ENCODE data around the gene MAP6D1.

The MAP6D1 gene

GRCh38 chr3:183825456-183826161 lies at the start of gene MAP6D1:
Gene MAP6D1, minus strand, starts transcription at chr3:183825577. Its CDS starts 30 bp downstream, at chr3:183825547.
- peak in 1 of 2 experiments; percentile 32 for DNase-seq

- DNase-seq: no peak
Measured at GRCh38 chr3:183873914-183874313, 48.5 kb upstream of the MAP6D1 start.

- DNase-seq: no peak
Measured at GRCh38 chr3:183871541-183871940, 46.2 kb upstream of the MAP6D1 start.

GRCh38 chr3:183870563-183870962 lies 45.2 kb upstream of the MAP6D1 start:
- DNase-seq: no peak

GRCh38 chr3:183868796-183869195 lies 43.4 kb upstream of the MAP6D1 start:
- no peak for DNase-seq

GRCh38 chr3:183862610-183863009 lies 37.2 kb upstream of the MAP6D1 start:
- DNase-seq: no peak

- DNase-seq: no peak
Measured at GRCh38 chr3:183857863-183858262, 32.5 kb upstream of the MAP6D1 start.

- DNase-seq: no peak
Measured at GRCh38 chr3:183854318-183855035, 29.1 kb upstream of the MAP6D1 start.

GRCh38 chr3:183845608-183846288 lies 20.4 kb upstream of the MAP6D1 start:
- DNase-seq: no peak

- DNase-seq: no peak
Measured at GRCh38 chr3:183845090-183845489, 19.7 kb upstream of the MAP6D1 start.

- DNase-seq: no peak
Measured at GRCh38 chr3:183844606-183845005, 19.2 kb upstream of the MAP6D1 start.

- DNase-seq: no peak
Measured at GRCh38 chr3:183839751-183840150, 14.4 kb upstream of the MAP6D1 start.

GRCh38 chr3:183837894-183838293 lies 12.5 kb upstream of the MAP6D1 start:
- no peak for DNase-seq

GRCh38 chr3:183837390-183837789 lies 12.0 kb upstream of the MAP6D1 start:
- DNase-seq: no peak

GRCh38 chr3:183833516-183833915 lies 8.1 kb upstream of the MAP6D1 start:
- no peak for DNase-seq

GRCh38 chr3:183830187-183830586 lies 4.8 kb upstream of the MAP6D1 start:
- DNase-seq: no peak

GRCh38 chr3:183829466-183829865 lies 4.1 kb upstream of the MAP6D1 start:
- no peak for DNase-seq

GRCh38 chr3:183828538-183828870 lies 3.1 kb upstream of the MAP6D1 start:
- no peak for DNase-seq

GRCh38 chr3:183827809-183828537 lies 2.6 kb upstream of the MAP6D1 start:
- no peak for DNase-seq

- DNase-seq: peak; percentile 43 to 74
Measured at GRCh38 chr3:183826448-183827250, 1.3 kb upstream of the MAP6D1 start.

- no peak for DNase-seq
Measured at GRCh38 chr3:183824761-183825455, 469 bp downstream of the MAP6D1 start.

- DNase-seq: peak in 1 of 2 experiments; percentile 48
Measured at GRCh38 chr3:183823963-183824362, 1.4 kb downstream of the MAP6D1 start.

All from cerebellar nuclear complex (tissue), 1 donor.